Sigmoid colon (tissue), 4 donors: ENCODE data around the gene AMBP.

Source experiments
- POLR2AphosphoS5 ChIP-seq, 4 donors: sonication (generic); formaldehyde crosslinking; IDR thresholded peaks; one replicate each; pipeline ENCODE4 v1.6.1; 2017; ENCODE audit warnings: antibody characterized with exemption in 4 of 4
- TF ChIP-seq, protein P1 (sequence below), 4 experiments: fragments of 450-650 bp in 3 of 4; fragments of 200-600 bp in 1 of 4; IDR thresholded peaks; one replicate each; pipeline ENCODE4 v1.5.1; 2016 to 2019; ENCODE audit warnings: antibody characterized with exemption in 4 of 4, mild to moderate bottlenecking in 3 of 4, moderate library complexity in 2 of 4

DNA sequence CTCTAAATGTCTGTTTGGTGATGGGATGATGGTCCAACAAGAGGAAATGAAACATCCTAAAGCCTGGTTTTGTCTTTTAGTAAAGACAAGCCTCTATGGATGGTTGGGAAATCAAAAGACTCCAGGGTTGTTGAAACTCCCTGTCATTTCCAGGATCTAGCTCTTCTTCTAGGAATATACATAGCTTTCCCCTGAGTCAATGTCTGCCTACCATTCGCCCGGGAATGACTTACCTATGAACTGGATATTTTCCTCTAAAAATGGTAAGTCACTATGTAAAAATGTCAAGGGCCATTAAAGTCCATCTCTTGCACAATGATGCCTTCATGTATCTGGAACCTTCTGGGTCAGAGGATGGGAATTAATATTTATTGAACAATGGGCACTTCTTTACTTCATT lies 32.1 kb upstream of the AMBP start:
- TF ChIP-seq, protein P1, sequence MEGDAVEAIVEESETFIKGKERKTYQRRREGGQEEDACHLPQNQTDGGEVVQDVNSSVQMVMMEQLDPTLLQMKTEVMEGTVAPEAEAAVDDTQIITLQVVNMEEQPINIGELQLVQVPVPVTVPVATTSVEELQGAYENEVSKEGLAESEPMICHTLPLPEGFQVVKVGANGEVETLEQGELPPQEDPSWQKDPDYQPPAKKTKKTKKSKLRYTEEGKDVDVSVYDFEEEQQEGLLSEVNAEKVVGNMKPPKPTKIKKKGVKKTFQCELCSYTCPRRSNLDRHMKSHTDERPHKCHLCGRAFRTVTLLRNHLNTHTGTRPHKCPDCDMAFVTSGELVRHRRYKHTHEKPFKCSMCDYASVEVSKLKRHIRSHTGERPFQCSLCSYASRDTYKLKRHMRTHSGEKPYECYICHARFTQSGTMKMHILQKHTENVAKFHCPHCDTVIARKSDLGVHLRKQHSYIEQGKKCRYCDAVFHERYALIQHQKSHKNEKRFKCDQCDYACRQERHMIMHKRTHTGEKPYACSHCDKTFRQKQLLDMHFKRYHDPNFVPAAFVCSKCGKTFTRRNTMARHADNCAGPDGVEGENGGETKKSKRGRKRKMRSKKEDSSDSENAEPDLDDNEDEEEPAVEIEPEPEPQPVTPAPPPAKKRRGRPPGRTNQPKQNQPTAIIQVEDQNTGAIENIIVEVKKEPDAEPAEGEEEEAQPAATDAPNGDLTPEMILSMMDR (IDR thresholded peaks at IDR 0.05) = no peak
- no peak for TF ChIP-seq POLR2AphosphoS5 (IDR thresholded peaks at IDR 0.05)
